Mammary epithelial cell (primary cell): ENCODE measurements around the gene ARFGAP2.

Experiments
- CTCF ChIP-seq, 2 donors: IDR thresholded peaks in 1 of 2; conservative IDR thresholded peaks in 1 of 2; 2 replicates each; pipeline ENCODE4 v1.5.1; 2011 to 2012; ENCODE audit warnings: inconsistent platforms in 2 of 2, low read length in 2 of 2, mild to moderate bottlenecking in 2 of 2, control low read depth in 1 of 2, low read depth in 1 of 2; ENCODE audit not compliant: insufficient read depth in 1 of 2; ENCODE audit errors: extremely low read depth in 1 of 2
- EZH2 ChIP-seq: IDR thresholded peaks from 2 replicates; pipeline ENCODE4 v1.6.1; 2012; ENCODE audit warnings: low read length, inconsistent platforms, borderline replicate concordance

GRCh38 chr11:47162426-47162825, 14.3 kb downstream of the ARFGAP2 start:
- TF ChIP-seq CTCF (conservative IDR thresholded peaks at IDR 0.05 in 1 of 2, IDR thresholded peaks at IDR 0.05 in 1 of 2; ENCODE audit: extremely low read depth in 1 of 2, insufficient read depth in 1 of 2, low read depth in 1 of 2, low read length in 2 of 2) (no peak), EZH2 (no peak)
